ENCODE results near the gene TMEM109. TPM values are rescaled to one million over a fixed set of nuclear protein-coding genes. Genes with fewer than 3 reads are reported as not detected.

The TMEM109 gene
- total RNA-seq, 1 experiment from 2014 or later: 26.8 TPM

DNA sequence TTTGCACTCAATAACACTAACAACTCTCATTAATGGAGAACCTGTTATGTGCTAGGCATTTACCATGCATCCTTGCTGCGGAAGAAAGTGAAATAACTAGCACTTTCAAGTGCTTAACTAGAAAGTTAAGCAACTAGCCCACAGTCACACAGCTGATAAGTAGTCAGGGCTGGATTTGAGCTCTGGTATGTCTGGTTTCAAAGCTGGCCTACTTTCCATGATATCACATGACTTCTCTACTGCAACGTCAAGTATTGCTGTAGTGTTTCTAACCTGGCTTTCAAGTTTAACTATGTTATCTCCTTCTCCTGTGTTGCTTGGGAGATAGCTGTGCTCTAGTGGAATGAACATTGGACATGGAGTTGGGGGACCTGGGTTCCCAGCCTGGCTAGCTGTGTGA is 25.9 kb downstream of the TMEM109 start:
- CTCF ChIA-PET: interaction anchor here (0.7 to 1.4 kb wide), 4 partner anchors 24 to 40 kb away, joined by 3 to 4 read pairs (median 4); no protein-coding TSS in a partner anchor
- POLR2A ChIA-PET: interaction anchor here (1.4 kb wide), 1 partner anchor 16 kb away, joined by 3 read pairs; the partner anchor contains the start of gene TMEM132A
- TF ChIP-seq FOXJ3 (CRISPR knock-in tag; IDR thresholded peaks at IDR 0.05; ENCODE audit: borderline replicate concordance) (no peak), ZNF317 (CRISPR knock-in tag; IDR thresholded peaks at IDR 0.05; ENCODE audit: borderline replicate concordance, low read depth) (no peak), ZNF138 (CRISPR knock-in tag; conservative IDR thresholded peaks at IDR 0.05) (no peak), NR2C2 (CRISPR knock-in tag; IDR thresholded peaks at IDR 0.05) (no peak), CREB1 (CRISPR knock-in tag; IDR thresholded peaks at IDR 0.05) (no peak)
- TF ChIP-seq, protein P1, sequence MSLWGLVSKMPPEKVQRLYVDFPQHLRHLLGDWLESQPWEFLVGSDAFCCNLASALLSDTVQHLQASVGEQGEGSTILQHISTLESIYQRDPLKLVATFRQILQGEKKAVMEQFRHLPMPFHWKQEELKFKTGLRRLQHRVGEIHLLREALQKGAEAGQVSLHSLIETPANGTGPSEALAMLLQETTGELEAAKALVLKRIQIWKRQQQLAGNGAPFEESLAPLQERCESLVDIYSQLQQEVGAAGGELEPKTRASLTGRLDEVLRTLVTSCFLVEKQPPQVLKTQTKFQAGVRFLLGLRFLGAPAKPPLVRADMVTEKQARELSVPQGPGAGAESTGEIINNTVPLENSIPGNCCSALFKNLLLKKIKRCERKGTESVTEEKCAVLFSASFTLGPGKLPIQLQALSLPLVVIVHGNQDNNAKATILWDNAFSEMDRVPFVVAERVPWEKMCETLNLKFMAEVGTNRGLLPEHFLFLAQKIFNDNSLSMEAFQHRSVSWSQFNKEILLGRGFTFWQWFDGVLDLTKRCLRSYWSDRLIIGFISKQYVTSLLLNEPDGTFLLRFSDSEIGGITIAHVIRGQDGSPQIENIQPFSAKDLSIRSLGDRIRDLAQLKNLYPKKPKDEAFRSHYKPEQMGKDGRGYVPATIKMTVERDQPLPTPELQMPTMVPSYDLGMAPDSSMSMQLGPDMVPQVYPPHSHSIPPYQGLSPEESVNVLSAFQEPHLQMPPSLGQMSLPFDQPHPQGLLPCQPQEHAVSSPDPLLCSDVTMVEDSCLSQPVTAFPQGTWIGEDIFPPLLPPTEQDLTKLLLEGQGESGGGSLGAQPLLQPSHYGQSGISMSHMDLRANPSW (CRISPR knock-in tag; conservative IDR thresholded peaks at IDR 0.05; ENCODE audit: low read depth): no peak
- H3K9me3 Mint-ChIP-seq: no peaks in the 10 kb centered on the region
- H3K4me1 Mint-ChIP-seq: no peaks in the 10 kb centered on the region
- H3K27ac Mint-ChIP-seq: no peak overlapping the region
- H3K27me3 Mint-ChIP-seq (ENCODE audit: low read depth): no peaks in the 10 kb centered on the region
- H3K36me3 Mint-ChIP-seq: 0 out of 2 replicates have a peak, but pooled peaks cover 4% of the 10 kb centered on the region
- no peak overlapping the region for H3K4me3 Mint-ChIP-seq
- no peak for ATAC-seq
- no peak for DNase-seq (ENCODE audit: low spot score)

DNA sequence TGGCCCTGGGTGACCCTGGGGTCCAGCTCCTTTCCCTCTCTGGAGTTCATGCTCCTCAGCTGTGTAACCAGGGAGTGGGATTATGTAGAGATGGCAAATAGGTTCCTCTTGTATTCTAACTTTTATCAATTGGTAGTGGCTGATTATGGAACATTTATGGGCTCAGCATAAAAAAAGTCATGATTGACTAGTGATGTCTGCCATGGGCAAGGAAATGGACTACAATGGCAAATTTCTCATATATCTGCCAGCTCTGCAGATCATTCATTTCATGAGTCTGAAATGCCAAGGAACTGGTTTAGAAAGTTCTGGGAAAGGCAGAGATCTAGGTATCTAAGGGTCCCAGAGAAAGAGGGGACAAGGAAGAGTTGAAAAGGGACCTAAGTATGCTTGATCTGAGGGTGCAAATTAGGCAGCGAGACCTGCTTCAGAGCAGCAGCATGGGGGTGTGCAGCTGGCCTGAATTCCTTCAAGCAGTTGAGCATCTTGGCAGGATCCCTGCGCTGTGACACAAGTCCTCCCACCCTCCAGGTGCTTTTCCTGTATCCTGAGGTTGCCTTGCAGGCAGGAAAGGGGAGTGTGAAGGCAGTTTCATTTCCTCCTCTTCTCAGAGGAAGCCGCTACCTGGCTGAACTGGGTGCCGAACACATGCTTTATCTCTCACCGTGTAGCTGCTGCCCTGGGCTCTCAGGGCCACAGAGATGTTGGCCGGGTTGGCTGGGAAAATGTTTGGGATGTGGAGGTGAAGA is 27.6 kb downstream of the TMEM109 start:
- ATAC-seq: no peak

DNA sequence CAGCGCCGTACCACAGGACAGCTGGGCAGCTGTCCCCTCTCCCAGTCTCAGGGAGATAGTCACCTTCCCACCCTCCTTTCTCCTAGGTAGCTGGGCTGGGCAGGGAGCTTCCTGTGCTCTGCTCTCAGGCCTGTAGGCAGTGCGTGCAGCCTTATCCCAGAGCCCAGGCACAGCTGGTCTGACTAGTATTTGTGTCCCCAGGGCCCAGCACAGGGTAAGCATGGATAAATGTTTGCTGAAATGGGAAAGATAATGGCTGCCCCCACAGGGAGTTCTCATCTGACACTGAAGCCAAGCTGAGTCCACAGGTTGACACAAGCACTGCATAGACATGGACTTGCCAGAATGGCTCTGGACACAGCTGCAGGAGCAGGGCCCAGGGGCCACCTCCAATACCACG is 28.3 kb downstream of the TMEM109 start:
- no peaks in the 10 kb centered on the region for H3K36me3 Mint-ChIP-seq
- ATAC-seq: no peak
- no peak for DNase-seq (ENCODE audit: low spot score)
- no peak overlapping the region for H3K4me3 Mint-ChIP-seq
- no peak overlapping the region for H3K27ac Mint-ChIP-seq
- H3K4me1 Mint-ChIP-seq: peaks cover 4% of the 10 kb centered on the region
- POLR2A ChIA-PET: no interaction called here
- H3K9me3 Mint-ChIP-seq: no peaks in the 10 kb centered on the region
- CTCF ChIA-PET: interaction anchor here (1.3 to 1.7 kb wide), 2 partner anchors 27 to 55 kb away, joined by 3 to 4 read pairs; no protein-coding TSS in a partner anchor
- TF ChIP-seq NFATC4 (CRISPR knock-in tag; IDR thresholded peaks at IDR 0.05) (no peak), CBFB (CRISPR knock-in tag; IDR thresholded peaks at IDR 0.05; ENCODE audit: low read depth) (no peak), TEAD1 (CRISPR knock-in tag; IDR thresholded peaks at IDR 0.05) (no peak), ZNF416 (CRISPR knock-in tag; IDR thresholded peaks at IDR 0.05) (no peak), CREM (CRISPR knock-in tag; IDR thresholded peaks at IDR 0.05) (no peak), CREB1 (CRISPR knock-in tag; IDR thresholded peaks at IDR 0.05) (no peak), HMGA2 (CRISPR knock-in tag; IDR thresholded peaks at IDR 0.05) (no peak), MXD4 (CRISPR knock-in tag; IDR thresholded peaks at IDR 0.05; ENCODE audit: borderline replicate concordance) (no peak), ZBTB21 (CRISPR knock-in tag; IDR thresholded peaks at IDR 0.05; ENCODE audit: borderline replicate concordance) (no peak), JUN (CRISPR knock-in tag; IDR thresholded peaks at IDR 0.05) (no peak), NR3C1 (CRISPR knock-in tag; conservative IDR thresholded peaks at IDR 0.05; ENCODE audit: low read depth) (no peak)
- TF ChIP-seq, protein P2, sequence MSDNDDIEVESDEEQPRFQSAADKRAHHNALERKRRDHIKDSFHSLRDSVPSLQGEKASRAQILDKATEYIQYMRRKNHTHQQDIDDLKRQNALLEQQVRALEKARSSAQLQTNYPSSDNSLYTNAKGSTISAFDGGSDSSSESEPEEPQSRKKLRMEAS (CRISPR knock-in tag; IDR thresholded peaks at IDR 0.05): no peak
- TF ChIP-seq, protein P3, sequence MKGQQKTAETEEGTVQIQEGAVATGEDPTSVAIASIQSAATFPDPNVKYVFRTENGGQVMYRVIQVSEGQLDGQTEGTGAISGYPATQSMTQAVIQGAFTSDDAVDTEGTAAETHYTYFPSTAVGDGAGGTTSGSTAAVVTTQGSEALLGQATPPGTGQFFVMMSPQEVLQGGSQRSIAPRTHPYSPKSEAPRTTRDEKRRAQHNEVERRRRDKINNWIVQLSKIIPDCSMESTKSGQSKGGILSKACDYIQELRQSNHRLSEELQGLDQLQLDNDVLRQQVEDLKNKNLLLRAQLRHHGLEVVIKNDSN (CRISPR knock-in tag; IDR thresholded peaks at IDR 0.05): no peak
- no peaks in the 10 kb centered on the region for H3K27me3 Mint-ChIP-seq (ENCODE audit: low read depth)

More for the DNA sequence above, 27.6 kb downstream of the TMEM109 start:
- no peaks in the 10 kb centered on the region for H3K27me3 Mint-ChIP-seq (ENCODE audit: low read depth)
- ChIA-PET POLR2A (no interaction called here), CTCF (interaction anchor here (1.3 kb wide), 1 partner anchor 26 kb away, joined by 3 read pairs; no protein-coding TSS in a partner anchor)
- no peak overlapping the region for H3K4me3 Mint-ChIP-seq
- TF ChIP-seq, protein P4, sequence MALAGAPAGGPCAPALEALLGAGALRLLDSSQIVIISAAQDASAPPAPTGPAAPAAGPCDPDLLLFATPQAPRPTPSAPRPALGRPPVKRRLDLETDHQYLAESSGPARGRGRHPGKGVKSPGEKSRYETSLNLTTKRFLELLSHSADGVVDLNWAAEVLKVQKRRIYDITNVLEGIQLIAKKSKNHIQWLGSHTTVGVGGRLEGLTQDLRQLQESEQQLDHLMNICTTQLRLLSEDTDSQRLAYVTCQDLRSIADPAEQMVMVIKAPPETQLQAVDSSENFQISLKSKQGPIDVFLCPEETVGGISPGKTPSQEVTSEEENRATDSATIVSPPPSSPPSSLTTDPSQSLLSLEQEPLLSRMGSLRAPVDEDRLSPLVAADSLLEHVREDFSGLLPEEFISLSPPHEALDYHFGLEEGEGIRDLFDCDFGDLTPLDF (CRISPR knock-in tag; IDR thresholded peaks at IDR 0.05): no peak
- no peak overlapping the region for H3K27ac Mint-ChIP-seq
- peaks cover 3% of the 10 kb centered on the region; the same call in 1 of the 2 replicates for H3K4me1 Mint-ChIP-seq
- no peaks in the 10 kb centered on the region for H3K36me3 Mint-ChIP-seq
- H3K9me3 Mint-ChIP-seq: no peaks in the 10 kb centered on the region
- no peak for DNase-seq (ENCODE audit: low spot score)
